ENCODE measurements around the gene KLF5.

Gene KLF5

DNA sequence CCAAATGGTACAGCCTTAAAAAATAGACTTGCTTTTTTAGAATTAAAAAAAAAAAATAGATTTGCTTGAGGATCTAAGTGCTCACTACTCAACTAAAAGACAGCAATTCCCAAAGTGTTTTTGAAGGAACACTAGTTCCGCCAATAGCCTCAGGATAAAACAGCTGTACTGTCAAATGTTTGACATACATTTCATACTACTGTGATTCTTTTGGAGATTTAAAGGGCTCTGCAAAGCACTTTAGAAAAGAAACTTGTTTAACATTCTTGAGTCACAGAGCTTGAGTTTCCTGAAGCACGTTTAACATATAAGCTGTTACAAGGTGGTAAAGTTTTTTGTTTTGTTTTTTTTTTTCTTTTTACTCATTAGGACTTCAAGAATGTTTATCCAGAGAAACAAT, 23.1 kb upstream of the KLF5 start:
- Histone ChIP-seq H3K36me3 (ENCODE audit: control insufficient read depth, low read length) (no peaks in the 10 kb centered on the region), H3K4me1 (ENCODE audit: control insufficient read depth, low read length) (no peaks in the 10 kb centered on the region), H3K9me3 (ENCODE audit: control insufficient read depth, insufficient read depth, low read length) (no peaks in the 10 kb centered on the region), H3K27ac (ENCODE audit: low read depth, low read length) (no peak overlapping the region), H4K20me1 (ENCODE audit: control insufficient read depth, insufficient read depth, low read depth, low read length) (no peaks in the 10 kb centered on the region), H3K9me2 (replicated peaks; ENCODE audit: control insufficient read depth, low read length) (no peaks in the 10 kb centered on the region), H3F3A (ENCODE audit: control insufficient read depth, insufficient read depth) (no peaks in the 10 kb centered on the region), H3K27me3 (ENCODE audit: control insufficient read depth, low read length) (no peaks in the 10 kb centered on the region), H3K4me3 (ENCODE audit: low read length) (no peak overlapping the region), H3K79me2 (ENCODE audit: control insufficient read depth, low read length) (no peaks in the 10 kb centered on the region), H3K4me2 (ENCODE audit: low read length) (no peak overlapping the region)
- TF ChIP-seq EZH2phosphoT487 (IDR thresholded peaks at IDR 0.05; ENCODE audit: borderline replicate concordance, low read length): no peak
- TF ChIP-seq, protein P1, sequence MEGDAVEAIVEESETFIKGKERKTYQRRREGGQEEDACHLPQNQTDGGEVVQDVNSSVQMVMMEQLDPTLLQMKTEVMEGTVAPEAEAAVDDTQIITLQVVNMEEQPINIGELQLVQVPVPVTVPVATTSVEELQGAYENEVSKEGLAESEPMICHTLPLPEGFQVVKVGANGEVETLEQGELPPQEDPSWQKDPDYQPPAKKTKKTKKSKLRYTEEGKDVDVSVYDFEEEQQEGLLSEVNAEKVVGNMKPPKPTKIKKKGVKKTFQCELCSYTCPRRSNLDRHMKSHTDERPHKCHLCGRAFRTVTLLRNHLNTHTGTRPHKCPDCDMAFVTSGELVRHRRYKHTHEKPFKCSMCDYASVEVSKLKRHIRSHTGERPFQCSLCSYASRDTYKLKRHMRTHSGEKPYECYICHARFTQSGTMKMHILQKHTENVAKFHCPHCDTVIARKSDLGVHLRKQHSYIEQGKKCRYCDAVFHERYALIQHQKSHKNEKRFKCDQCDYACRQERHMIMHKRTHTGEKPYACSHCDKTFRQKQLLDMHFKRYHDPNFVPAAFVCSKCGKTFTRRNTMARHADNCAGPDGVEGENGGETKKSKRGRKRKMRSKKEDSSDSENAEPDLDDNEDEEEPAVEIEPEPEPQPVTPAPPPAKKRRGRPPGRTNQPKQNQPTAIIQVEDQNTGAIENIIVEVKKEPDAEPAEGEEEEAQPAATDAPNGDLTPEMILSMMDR (IDR thresholded peaks at IDR 0.05; ENCODE audit: low read depth, low read length, poor library complexity, severe bottlenecking): no peak

DNA sequence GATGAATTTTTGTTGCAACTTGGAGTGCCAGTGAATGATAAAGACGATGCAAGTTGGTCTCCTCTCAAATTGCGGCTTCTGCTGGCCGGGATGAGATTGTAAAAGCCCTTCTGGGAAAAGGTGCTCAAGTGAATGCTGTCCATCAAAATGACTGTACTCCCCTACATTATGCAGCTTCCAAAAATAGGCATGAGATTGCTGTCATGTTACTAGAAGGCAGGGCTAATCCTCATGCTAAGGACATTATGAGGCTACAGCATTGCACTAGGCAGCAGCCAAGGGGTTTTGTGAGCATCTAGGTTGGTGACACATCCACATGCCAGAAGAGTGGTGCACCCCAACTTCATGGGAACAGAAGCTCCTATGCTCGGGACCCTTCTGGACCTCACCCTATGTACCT, 22.2 kb upstream of the KLF5 start:
- Histone ChIP-seq H4K20me1 (ENCODE audit: control insufficient read depth, insufficient read depth, low read depth, low read length) (no peaks in the 10 kb centered on the region), H3K4me1 (ENCODE audit: control insufficient read depth, low read length) (no peaks in the 10 kb centered on the region), H3K4me2 (ENCODE audit: low read length) (no peak overlapping the region), H3K36me3 (ENCODE audit: control insufficient read depth, low read length) (no peaks in the 10 kb centered on the region), H3K9me3 (ENCODE audit: control insufficient read depth, insufficient read depth, low read length) (no peaks in the 10 kb centered on the region), H3K9me2 (replicated peaks; ENCODE audit: control insufficient read depth, low read length) (no peaks in the 10 kb centered on the region), H3K4me3 (ENCODE audit: low read length) (no peak overlapping the region), H3K79me2 (ENCODE audit: control insufficient read depth, low read length) (no peaks in the 10 kb centered on the region), H3K27me3 (ENCODE audit: control insufficient read depth, low read length) (no peaks in the 10 kb centered on the region), H3K27ac (ENCODE audit: low read depth, low read length) (no peak overlapping the region), H3F3A (ENCODE audit: control insufficient read depth, insufficient read depth) (no peaks in the 10 kb centered on the region)
- no peak for TF ChIP-seq EZH2phosphoT487 (IDR thresholded peaks at IDR 0.05; ENCODE audit: borderline replicate concordance, low read length)

DNA sequence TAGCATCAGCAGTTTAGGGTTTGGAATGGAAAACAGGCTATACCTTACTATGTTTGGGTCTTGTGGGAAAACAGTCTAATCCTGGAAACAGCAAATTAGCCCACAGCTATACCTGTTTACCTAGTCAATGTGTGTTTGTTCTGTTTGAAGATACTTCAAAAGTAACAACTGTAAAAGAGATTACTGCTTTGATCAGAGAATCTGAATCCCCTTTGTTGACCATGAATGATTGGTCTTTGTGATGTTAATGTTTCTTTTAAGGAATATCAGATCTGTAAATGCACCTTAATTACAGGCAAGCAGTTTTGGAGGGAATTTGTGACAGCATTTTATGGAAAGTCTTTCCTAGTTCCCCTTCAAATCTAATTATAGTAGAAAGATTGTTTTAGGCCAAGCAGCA, 20.7 kb upstream of the KLF5 start:
- Histone ChIP-seq H3K79me2 (ENCODE audit: control insufficient read depth, low read length) (no peaks in the 10 kb centered on the region), H3K36me3 (ENCODE audit: control insufficient read depth, low read length) (no peaks in the 10 kb centered on the region), H3K4me2 (ENCODE audit: low read length) (no peak overlapping the region), H3K27ac (ENCODE audit: low read depth, low read length) (no peak overlapping the region), H3K4me1 (ENCODE audit: control insufficient read depth, low read length) (no peaks in the 10 kb centered on the region), H3K9me3 (ENCODE audit: control insufficient read depth, insufficient read depth, low read length) (no peaks in the 10 kb centered on the region), H3K27me3 (ENCODE audit: control insufficient read depth, low read length) (no peaks in the 10 kb centered on the region), H3K4me3 (ENCODE audit: low read length) (no peak overlapping the region), H3K9me2 (replicated peaks; ENCODE audit: control insufficient read depth, low read length) (no peaks in the 10 kb centered on the region), H3F3A (ENCODE audit: control insufficient read depth, insufficient read depth) (no peaks in the 10 kb centered on the region), H4K20me1 (ENCODE audit: control insufficient read depth, insufficient read depth, low read depth, low read length) (no peaks in the 10 kb centered on the region)
- TF ChIP-seq EZH2phosphoT487 (IDR thresholded peaks at IDR 0.05; ENCODE audit: borderline replicate concordance, low read length): no peak
- TF ChIP-seq, protein P1 (IDR thresholded peaks at IDR 0.05; ENCODE audit: low read depth, low read length, poor library complexity, severe bottlenecking): no peak

DNA sequence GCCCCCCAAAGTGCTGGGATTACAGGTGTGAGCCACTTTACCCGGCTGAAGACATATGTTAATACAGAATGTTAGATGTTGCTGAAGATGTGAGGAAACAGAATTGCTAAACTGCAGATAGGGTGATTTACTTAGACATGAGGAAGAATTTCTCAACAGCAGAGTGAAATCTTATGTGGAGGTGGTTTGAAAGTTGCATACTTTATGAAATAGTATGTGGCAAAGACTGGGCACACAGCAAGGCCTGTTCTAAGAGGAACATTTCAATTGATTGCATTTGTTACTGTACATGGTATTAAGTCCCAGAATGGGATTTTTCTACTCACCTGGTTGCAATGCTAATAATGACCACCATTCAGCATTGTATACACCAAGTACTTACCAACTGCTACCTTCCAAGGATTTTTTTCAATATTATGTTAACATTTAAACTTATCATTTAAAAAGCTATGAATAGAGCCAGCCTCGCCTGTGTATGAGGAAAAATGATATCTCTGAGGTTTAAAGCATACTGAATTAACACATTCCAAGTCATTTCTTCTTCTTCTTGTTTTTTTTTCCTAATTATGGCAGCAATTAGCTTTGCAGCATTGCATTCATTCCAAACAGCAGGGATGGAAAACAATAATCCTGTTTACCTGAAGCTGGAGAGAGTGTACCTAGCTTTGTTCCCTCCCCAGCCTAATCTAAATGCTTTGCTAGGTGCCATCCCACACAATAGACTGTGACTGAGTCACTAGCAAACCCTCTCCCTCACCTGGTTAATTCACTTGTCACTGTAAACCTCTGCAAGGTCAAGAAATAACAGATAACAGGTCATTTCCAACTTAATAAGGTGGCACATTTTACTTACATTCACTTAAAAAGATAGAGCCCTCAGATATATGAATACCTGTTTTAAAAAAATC, 19.4 kb upstream of the KLF5 start:
- no peaks in the 10 kb centered on the region for H3K79me2 ChIP-seq (ENCODE audit: control insufficient read depth, low read length)
- H3K36me3 ChIP-seq (ENCODE audit: control insufficient read depth, low read length): no peaks in the 10 kb centered on the region
- no peak overlapping the region for H3K4me3 ChIP-seq (ENCODE audit: low read length)
- H3K4me1 ChIP-seq (ENCODE audit: control insufficient read depth, low read length): no peaks in the 10 kb centered on the region
- H4K20me1 ChIP-seq (ENCODE audit: control insufficient read depth, insufficient read depth, low read depth, low read length): no peaks in the 10 kb centered on the region
- no peak overlapping the region for H3K4me2 ChIP-seq (ENCODE audit: low read length)
- H3K9me3 ChIP-seq (ENCODE audit: control insufficient read depth, insufficient read depth, low read length): no peaks in the 10 kb centered on the region
- no peaks in the 10 kb centered on the region for H3K27me3 ChIP-seq (ENCODE audit: control insufficient read depth, low read length)
- no peaks in the 10 kb centered on the region for H3K9me2 ChIP-seq (replicated peaks; ENCODE audit: control insufficient read depth, low read length)
- H3K27ac ChIP-seq (ENCODE audit: low read depth, low read length): no peak overlapping the region
- no peaks in the 10 kb centered on the region for H3F3A ChIP-seq (ENCODE audit: control insufficient read depth, insufficient read depth)
- TF ChIP-seq, protein P1 (IDR thresholded peaks at IDR 0.05; ENCODE audit: low read depth, low read length, poor library complexity, severe bottlenecking): no peak
- no peak for TF ChIP-seq EZH2phosphoT487 (IDR thresholded peaks at IDR 0.05; ENCODE audit: borderline replicate concordance, low read length)

Data from DOHH2 (cell line).